KOPT-K1 (cell line): Measurements from ENCODE around the gene ATXN7.

ENCODE experiments used
- H3K27ac ChIP-seq: fragments of 200-600 bp; sonication (generic); 2 replicates; pipeline ENCODE4 v1.5.1; 2016; ENCODE audit warnings: antibody characterized with exemption, mild to moderate bottlenecking, low read depth, low read length; ENCODE audit not compliant: poor library complexity, severe bottlenecking
- H3K36me3 ChIP-seq: fragments of 200-600 bp; sonication (generic); 2 replicates; pipeline ENCODE4 v1.5.1; 2017; ENCODE audit warnings: antibody characterized with exemption, mild to moderate bottlenecking, low read length, moderate library complexity; ENCODE audit not compliant: insufficient read depth
- H3K9me3 ChIP-seq: fragments of 200-600 bp; sonication (generic); 2 replicates; pipeline ENCODE4 v1.5.1; 2017; ENCODE audit warnings: antibody characterized with exemption, low read length, mild to moderate bottlenecking; ENCODE audit not compliant: insufficient read depth, poor library complexity, severe bottlenecking

The ATXN7 gene

DNA sequence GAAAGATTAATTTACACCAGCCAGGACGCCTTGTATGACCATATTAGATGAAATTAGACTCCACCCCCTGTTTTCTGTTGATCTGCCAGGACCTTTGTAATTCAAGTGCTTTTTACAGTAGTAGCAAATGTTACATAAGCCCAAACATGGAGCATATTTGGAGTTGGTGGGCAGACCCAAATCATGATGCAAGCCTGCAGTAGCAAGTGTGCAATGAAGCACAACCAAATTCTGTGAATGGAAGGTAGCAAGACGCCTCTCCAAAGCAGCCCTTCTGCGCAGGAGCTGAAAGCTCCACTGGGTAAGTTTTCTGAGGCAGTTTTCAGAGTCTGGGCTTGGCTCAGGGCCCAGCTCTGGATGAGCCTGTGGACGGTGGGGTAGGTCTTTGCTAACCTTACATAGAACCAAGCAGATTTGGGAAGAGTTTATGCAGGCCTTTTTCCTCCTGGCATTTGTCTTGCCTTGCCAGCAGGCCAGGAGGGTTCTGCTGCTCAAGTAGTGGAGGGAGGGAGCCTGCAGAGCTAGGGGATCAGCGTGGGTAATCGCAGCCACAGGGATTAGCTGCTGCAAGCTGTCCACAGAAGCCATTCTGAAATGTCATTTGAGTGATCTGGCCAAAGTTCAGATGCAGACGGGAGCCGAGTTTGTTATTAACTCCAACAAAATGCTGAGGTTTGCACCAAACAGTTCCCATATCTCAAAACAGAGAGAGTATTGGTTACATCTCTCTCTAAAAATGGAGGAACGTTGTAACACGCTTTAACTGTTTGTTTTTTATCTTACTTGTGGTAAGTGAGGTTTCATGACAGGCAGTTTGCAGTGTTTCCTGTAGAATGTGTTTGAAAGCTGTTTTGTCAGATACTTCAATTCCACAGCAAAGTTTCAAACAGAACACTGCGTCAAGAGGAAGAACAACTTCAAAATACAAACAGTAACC, 104.3 kb downstream of the ATXN7 start:
- Histone ChIP-seq H3K27ac (peak overlapping the region; percentile 88), H3K9me3 (no peaks in the 10 kb centered on the region), H3K36me3 (peaks cover 2% of the 10 kb centered on the region)

DNA sequence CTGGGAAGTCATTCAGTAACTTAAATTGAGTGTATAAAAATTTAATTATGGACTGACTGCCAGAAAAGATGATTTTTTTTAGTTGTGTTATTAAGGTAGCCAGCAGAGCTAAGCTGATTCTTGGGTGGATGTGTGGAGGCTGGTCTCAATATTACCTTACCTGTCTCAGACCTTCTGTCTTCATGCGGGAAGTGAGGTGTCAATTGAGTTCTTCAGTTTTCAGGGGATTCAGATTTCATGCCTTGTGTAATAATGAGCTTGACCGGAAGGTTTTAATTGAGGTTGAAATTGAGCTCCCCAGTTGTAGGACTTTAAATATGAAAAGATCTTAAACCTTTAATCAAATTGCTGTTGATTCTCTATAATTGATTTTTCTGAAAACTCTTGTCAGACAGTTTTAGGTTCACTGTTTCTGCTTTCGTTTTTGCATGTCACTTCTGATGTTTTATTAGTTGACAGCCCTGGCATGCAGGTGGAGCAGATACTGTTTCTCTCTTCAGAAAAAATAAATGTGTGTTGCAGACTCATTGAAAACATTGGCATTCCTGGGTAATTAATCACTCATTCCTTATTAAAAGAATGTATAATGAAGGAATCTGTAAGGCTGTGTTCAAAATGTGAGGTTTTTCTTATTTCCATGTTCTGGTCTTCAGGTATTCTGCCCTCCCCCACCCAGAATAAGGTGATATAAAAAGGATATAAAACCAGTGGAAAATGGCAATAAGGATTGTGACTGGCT, 105.1 kb downstream of the ATXN7 start:
- H3K27ac ChIP-seq, result peak overlapping the region; percentile 88
- H3K9me3 ChIP-seq, result no peaks in the 10 kb centered on the region
- H3K36me3 ChIP-seq, result peaks cover 10% of the 10 kb centered on the region

DNA sequence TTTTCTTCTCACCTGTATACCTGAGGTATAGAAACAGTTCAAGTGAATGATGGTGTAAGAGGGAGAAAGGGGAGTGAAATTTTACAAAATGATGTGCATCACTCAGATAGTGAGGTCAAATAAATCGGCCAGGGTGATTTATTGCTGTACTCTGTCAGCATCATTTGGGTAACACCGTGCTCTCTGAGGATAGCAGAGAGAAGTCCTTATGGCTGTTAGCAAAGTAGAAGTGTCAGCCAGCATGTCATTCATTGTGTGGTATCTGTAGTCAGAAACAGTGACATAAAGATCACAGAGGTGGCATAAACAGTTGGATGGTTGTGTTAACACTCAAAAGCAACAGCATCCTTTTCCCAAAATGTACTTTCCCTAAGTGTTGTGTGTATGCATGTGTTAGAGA, 106.2 kb downstream of the ATXN7 start:
- H3K9me3 ChIP-seq, result no peaks in the 10 kb centered on the region
- peak overlapping the region; percentile 88 for H3K27ac ChIP-seq
- peaks cover 17% of the 10 kb centered on the region for H3K36me3 ChIP-seq

- Histone ChIP-seq H3K9me3 (no peaks in the 10 kb centered on the region), H3K36me3 (peaks cover 20% of the 10 kb centered on the region), H3K27ac (peak overlapping the region; percentile 88)
These were observed 107.2 kb downstream of the ATXN7 start for GRCh38 chr3:63970631-63971475.

GRCh38 chr3:63972196-63972595, 108.5 kb downstream of the ATXN7 start:
- Histone ChIP-seq H3K9me3 (no peaks in the 10 kb centered on the region), H3K36me3 (peaks cover 24% of the 10 kb centered on the region), H3K27ac (no peak overlapping the region)

GRCh38 chr3:63972987-63973386, 109.3 kb downstream of the ATXN7 start:
- no peaks in the 10 kb centered on the region for H3K9me3 ChIP-seq
- H3K27ac ChIP-seq, result no peak overlapping the region
- peaks cover 24% of the 10 kb centered on the region for H3K36me3 ChIP-seq

DNA sequence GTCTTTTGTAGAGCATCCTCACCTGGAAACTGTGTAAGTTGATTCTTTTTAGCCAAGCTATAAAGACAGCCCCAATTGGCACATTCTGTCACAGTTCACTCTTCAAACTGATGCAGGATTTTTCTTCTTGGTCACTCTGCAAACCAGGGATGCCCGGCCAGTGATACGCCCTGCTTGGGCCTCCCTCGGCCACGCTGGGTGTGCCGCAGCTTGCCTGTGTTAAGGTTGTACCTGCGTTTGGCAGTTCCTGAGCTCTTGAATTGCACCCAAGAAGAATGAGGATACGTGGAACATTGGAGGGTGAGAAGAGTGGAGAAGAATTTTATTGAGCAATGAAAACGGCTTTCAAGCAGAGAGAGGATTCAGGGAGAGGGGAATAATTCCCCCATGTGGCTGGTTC, 109.7 kb downstream of the ATXN7 start:
- Histone ChIP-seq H3K36me3 (peaks cover 24% of the 10 kb centered on the region), H3K9me3 (no peaks in the 10 kb centered on the region), H3K27ac (no peak overlapping the region)

- Histone ChIP-seq H3K27ac (no peak overlapping the region), H3K9me3 (no peaks in the 10 kb centered on the region), H3K36me3 (peaks cover 24% of the 10 kb centered on the region)
These were observed 110.8 kb downstream of the ATXN7 start for GRCh38 chr3:63974451-63974850.

DNA sequence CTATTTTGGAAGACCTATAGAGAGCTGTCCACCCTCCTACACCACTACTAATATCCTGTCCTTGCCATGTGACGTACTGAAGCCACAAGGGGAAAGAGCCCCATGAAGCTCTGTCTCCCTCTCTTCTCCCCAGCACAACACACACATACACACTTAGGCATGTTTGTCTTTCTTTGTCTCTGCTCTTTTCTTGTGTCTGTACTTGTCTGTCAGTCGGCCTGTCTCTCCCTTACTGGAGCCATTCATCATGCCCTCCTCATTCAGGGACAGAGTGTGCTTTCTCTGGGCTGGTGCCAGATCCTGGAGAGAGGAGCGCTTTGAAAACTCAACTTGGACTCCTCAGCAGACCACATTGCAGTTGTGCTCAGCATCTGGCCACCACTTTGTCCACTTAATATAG, 112.1 kb downstream of the ATXN7 start:
- peak overlapping the region; percentile 15 for H3K27ac ChIP-seq

DNA sequence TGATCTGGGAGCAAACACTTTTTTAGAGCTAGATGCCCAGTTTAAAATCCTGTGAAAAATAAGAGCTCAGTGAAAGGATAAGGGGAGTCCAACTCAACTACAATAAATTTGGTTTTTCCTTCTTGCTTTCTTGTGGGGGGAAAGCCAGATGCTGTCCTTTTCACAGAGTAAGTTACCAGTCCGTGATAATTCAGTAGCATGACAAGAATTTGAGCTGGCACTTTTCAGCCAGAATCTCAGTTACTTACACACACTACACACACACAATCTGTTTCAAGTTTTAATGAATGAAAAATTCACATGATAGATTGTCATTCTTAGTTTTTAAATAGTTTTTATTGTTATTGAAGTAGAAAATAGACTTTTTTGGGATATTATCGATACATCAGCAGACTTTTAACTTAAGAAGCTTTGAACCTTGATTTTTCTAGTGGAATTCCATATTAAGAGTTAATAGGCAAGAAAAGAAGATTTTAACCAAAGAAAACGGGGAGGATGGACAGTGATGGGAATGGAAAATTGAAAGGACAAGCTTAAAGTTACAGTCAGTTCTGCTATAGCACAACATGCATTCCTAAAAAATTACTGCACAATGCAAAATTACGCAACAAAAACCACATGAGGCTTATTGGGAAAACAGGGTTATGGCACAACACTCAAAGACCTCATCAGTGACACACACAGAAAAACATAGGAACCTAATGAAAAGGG, 112.6 kb downstream of the ATXN7 start:
- no peaks in the 10 kb centered on the region for H3K9me3 ChIP-seq
- H3K27ac ChIP-seq, result peak overlapping the region; percentile 15
- peaks cover 41% of the 10 kb centered on the region for H3K36me3 ChIP-seq

More for the DNA sequence above, 112.1 kb downstream of the ATXN7 start:
- Histone ChIP-seq H3K36me3 (peaks cover 35% of the 10 kb centered on the region), H3K9me3 (no peaks in the 10 kb centered on the region)

DNA sequence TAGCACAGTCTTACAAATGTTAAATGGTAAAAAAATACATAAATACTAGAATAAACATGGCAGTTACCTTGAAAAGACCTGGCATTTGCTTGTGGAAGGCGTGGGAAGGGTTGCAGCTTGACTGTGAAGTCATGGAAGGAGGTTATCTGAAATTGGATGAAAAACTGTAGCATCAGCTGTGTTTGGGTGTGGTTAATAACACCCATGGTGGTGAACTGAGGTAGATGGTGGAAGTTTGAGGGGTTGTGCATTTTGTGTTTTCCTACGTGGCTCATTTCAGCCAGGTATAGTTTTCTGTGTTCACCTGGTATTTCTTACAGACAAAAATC, 113.2 kb downstream of the ATXN7 start:
- Histone ChIP-seq H3K9me3 (no peaks in the 10 kb centered on the region), H3K36me3 (peaks cover 47% of the 10 kb centered on the region), H3K27ac (peak overlapping the region; percentile 63)

- no peaks in the 10 kb centered on the region for H3K9me3 ChIP-seq
- H3K27ac ChIP-seq, result peak overlapping the region; percentile 63
- peaks cover 56% of the 10 kb centered on the region for H3K36me3 ChIP-seq
These were observed 114.2 kb downstream of the ATXN7 start for GRCh38 chr3:63977893-63978292.

DNA sequence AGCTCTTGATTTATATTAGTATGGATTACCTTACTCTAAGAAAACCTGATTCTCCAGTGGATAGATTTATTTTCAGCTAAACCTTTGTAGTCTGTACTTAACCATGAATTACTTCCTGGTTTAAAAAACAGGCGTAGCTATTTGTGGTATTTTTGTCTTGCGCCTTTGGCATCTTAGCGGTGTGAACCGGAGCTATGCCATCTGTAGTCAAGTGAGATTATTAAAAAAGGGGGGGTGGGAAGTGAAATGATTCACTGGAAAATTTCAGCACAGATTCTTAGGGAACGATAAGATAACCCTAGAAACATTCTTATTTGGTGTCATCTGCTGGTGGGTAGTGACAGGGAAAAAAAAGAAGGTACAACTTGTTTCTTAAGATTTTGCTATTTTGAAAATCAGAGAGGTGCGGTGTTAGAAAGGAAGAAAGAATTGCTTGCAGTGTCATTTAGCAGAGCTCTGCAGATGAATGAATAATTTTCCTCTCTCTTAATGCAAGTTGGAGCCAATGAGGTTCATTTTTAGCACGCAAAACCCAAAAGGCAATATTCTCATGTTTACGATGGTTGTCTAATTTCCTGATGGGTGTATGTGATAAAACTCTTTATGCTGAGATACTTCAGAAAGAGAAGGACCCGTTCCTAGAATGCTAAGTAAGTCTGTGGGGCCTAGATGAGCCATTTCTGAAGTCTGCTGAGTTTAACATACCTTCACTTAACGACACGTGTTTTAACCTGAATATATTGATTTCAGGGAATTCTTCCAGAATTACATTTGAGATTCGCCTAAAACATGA, 115.6 kb downstream of the ATXN7 start:
- Histone ChIP-seq H3K27ac (peak overlapping the region; percentile 63), H3K9me3 (no peaks in the 10 kb centered on the region), H3K36me3 (peaks cover 54% of the 10 kb centered on the region)

- Histone ChIP-seq H3K27ac (peak overlapping the region; percentile 63), H3K36me3 (peaks cover 59% of the 10 kb centered on the region), H3K9me3 (no peaks in the 10 kb centered on the region)
These were observed 116.4 kb downstream of the ATXN7 start for GRCh38 chr3:63980019-63980418.
